Measurements from ENCODE around the gene OLR1. TPM values are rescaled to one million over a fixed set of nuclear protein-coding genes. Genes with fewer than 3 reads are reported as not detected.

Gene OLR1
- total RNA-seq, 1 donor from 2014 or later: 0.89 TPM

DNA sequence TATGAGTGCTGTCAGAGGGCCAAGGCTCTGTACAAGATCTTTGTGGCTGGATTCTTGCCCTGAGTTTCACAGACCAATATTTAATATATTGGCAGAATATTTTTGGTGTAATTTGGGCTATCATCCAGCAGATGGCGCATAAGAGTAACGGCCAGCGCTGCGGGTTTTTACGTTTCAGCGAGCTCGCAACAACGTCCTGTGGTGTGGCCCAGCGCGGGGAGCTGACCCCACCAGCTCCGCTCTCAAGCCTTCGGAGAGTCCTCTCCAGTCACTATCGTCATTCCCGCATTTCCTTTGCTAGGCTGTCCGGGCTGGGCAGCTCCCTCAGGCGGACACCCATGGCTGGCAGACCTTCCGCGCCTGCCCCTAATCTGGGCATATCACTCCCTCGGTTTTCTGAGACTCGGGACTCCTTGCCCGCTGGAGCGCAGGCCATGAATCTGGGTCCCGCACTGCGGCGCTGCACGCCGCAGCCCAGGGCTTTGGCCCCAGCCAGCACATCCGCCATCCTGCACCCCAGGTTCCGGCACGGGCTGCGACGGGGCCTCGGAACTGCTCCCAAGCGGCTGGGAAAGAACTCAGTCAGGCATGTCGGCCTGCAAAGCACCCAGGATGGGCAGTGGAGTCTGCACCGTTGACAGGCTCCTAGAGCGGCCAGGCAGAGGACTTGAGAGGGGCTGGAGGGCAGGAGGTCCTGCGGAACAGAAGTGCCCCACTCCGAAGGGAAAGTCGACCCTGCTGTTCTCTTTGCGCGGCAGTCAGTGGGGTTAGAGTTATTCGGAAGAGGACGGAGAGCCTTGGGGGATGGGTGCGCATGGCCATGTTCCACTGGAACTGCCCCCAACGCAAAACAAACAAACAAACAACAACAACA lies 18.4 kb downstream of the OLR1 start:
- peak; percentile 28 for DNase-seq (ENCODE audit: low read depth)

DNA sequence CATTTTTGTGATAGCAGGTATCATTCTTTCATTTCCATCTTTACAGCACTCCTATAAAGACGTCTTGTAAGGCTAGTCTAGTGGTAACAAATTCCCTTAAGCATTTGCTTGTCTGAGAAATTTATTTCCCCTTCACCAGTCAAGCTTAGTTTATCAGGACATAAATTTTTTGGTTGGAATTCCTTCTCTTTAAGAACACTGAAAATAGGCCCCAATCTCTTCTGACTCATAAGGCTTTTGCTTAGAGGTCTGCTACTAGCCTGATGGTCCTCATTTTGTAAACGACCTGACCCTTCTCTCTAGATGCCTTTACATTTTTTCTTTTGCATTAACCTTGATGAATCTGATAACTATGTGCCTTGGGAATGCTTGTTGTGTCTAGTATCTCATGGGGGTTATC lies 20.3 kb downstream of the OLR1 start:
- DNase-seq (ENCODE audit: low read depth): no peak

DNA sequence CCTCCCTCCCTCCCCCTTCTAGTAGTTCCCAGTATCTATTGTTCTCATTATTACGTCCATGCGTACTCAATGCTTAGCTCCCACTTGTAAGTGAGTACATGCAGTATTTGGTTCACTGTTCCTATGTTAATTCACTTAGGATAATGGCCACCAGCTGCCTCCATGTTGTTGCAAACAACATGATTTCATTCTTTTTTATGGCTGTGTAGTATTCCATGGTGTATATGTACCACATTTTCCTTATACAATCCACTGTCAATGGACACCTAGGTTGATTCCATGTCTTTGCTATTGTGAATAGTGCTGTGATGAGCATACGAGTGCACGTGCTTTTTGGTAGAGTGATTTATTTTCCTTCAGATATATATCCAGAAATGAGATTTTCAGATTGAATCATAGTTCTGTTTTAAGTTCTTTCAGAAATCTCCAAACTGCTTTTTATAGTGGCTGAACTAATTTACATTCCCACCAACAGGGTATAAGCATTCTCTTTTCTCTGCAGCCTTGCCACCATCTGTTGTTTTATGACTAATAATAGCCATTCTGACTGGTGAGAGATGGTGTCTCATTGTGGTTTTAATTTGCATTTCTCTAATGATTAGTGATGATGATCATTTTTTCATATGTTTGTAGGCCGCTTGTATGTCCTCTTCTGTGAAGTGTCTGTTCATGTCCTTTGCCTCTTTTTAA lies 24.1 kb downstream of the OLR1 start:
- DNase-seq (ENCODE audit: low read depth): no peak

DNA sequence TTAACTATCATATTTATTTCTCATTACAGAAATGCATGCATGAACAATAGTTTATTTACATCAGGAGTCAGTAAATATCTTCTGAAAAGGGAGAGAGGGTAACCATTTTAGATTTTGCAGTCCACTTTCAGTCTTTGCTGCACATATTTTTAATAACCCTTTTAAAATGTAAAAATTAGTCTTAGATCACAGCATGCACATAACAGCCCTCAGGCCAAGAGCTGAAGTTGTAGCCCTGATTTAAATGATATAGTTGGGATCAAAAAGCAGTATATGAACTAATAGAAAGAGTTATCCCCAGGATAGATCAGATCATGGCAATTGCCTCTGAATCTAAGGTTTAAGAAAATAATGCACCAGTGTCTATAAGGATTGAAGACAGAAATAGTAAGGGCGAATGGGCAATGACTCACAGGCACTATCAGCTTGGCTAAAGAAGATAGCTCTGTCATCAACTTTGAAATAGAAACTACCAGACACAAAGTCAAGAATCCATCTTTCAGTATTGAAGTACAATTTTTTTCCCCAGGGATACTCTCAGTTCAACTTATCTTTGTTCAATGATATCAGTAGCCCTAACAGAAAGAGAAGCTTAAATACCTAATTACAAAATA lies 28.8 kb downstream of the OLR1 start:
- no peak for DNase-seq (ENCODE audit: low read depth)

DNA sequence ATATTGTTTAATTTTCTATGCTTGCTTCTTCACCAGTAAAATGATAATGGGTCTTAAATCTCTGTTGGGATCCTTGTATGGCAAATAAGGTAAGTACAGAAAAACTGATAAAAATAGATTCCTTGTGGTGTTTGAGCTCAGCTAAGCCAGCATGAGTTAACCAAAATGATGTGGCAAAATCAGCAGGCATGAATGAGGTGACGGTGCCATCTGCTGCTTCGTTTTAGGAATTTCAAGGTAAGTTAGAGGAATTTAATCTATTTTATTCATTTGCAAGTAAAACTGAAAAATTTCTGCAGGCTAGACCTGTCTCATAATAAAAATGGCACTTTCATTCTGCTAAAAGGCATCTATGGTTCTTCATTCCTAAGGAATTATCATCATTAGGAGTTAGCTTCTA lies 31.9 kb downstream of the OLR1 start:
- peak; percentile 60 for DNase-seq (ENCODE audit: low read depth)

DNA sequence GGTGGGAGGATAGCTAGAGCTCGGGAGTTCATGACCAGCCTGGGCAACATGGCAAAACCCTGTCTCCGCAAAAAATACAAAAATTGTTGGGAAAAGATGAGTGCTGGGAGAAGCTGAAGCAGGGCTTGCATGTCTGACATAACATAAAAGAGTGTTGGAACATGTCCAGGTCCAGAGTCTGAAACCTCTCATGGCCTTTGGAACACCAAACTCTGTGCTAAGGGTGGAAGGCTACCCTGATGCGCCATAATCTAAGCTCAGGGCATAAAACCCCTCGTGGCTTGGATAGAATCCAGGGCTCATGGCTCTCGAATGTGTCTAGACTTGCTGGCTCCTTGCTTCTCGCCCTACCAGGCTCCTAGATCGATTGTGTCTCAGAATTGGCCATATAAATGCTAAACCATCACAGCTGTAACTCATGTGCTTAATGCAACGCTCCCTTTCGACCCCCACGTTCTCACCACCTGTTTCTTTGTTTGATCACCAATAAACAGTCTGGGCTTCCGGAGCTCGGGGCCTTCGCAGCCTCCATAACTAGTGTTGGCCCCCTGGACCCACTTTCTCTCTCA lies 35.2 kb downstream of the OLR1 start:
- no peak for DNase-seq (ENCODE audit: low read depth)

DNA sequence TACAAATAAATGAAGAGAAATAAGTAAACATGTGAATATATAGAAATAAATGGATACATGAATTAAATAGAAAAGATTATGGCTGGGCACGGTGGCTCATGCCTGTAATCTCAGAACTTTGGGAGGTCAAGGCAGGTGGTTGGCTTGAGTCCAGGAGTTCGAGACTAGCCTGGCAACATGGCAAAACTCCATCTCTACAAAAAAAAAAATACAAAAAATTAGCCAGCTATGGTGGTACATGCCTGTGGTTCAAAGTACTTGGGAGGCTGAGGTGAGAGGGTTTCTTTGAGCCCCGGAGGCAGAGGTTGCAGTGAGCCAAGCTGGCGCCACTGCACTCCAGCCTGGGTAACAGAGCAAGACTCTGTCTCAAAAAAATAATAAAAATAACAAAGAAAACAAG lies 36.8 kb downstream of the OLR1 start:
- DNase-seq (ENCODE audit: low read depth): no peak

DNA sequence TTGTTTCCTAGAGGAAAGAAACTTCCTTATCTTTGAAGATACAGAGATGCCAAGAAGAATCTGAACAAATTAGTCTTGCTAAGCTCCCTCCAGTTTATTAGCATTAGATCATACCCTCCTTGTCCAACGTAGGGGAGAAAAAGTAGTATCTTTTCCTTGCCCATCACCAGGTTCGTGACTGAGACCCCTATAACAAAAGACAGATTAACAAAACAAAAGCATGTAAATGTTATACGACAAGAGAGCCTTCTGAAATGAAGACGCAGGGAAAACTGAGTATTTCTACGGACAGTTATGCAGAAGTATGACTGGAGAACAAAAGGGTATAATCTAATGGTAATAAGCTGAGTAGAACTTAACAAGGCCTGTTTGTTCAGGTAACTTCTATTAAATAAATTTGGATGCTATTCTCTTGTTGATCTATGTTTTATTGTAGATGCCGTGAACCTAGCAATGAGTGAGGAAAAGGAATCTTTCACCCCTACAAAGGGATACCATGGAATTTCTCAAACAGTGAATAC lies 39.0 kb downstream of the OLR1 start:
- DNase-seq (ENCODE audit: low read depth): no peak

DNA sequence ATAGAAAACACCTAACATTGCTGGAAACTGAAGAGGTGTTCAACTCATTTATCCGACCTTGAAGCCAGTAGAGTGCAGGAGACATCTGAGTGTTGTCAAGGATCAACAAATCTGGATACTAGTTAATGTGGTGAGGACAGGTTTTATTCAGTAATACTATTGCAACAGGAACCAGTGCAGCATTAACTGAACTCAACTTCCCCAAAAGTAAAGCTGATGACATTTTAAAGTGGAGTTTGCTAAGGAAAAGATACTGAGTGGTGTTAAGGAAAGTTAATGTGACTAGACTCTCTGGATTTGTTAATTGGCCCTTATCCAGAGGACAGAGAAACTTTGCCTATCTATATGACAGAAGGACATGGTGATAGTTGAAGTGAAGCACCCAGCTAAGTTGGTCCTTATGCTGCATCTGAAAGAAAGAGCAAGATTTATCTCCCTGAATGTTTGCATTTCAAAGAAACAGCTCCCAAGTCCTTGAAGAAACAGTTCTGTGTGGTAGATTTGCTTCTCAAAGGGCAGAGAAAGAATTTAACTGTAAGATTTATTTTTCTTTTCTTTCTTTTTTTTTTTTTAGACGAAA lies 40.7 kb downstream of the OLR1 start:
- no peak for DNase-seq (ENCODE audit: low read depth)

DNA sequence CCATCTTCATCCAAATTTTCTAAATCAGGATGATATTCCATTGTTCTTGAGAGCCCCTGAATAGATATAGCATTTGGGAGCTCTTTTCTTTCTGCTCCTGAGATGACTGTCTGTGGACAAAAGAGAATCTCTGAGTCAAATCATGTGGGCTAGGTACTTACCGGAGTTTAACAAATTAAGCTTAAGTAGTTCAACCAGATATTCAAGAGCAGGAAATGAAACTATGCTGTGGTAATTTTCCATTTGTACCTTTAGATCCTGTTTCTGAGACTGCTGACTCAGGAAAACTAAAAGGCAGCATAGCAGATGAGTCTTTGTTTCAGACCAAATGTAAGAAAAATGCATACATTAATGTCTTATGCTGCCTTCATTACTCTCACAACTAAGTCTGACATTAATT lies 41.9 kb downstream of the OLR1 start, which contains the start of gene CLEC7A:
TSS of gene CLEC7A (minus strand) at position 158 of the 400 bp plus-strand sequence. CDS start at position 41, 117 bp downstream.
- peak; percentile 29 for DNase-seq (ENCODE audit: low read depth)

DNA sequence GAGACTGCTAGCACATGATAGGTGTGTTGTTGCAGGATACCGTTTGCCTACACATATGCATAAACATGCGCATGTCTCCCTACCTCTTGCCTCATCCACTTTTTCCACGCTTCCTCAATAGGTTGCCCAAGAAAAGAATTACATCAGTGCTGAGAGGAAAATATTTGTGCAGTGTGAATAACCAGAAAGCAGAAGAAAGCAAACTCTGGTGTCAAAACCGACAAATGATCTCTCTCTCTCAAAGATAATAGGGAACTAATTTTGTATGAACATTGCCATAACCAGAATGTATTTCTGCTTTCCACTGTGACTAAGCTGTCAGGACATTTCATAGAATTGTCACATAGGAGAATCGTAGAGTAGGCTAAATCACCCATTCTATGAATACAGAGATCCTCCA lies 43.2 kb downstream of the OLR1 start:
- no peak for DNase-seq (ENCODE audit: low read depth)

DNA sequence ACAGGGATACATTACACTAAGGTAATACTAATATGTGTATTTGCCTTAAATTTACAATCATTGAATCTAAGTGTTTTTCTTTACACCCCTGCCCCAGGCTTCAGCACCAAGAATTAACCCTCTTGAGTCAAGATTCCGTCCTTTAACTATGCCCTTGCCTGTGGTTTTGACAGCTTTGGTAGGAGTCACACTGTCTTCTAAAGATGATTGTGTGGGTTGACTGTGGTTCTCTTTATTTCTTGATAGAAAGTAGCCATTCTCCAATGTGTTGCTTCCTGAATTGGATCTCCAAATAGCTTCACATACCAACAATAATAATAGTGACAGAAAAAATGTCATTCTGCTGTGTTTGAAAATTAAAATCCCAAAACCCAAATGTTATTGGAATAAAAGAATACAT lies 45.5 kb downstream of the OLR1 start:
- no peak for DNase-seq (ENCODE audit: low read depth)

DNA sequence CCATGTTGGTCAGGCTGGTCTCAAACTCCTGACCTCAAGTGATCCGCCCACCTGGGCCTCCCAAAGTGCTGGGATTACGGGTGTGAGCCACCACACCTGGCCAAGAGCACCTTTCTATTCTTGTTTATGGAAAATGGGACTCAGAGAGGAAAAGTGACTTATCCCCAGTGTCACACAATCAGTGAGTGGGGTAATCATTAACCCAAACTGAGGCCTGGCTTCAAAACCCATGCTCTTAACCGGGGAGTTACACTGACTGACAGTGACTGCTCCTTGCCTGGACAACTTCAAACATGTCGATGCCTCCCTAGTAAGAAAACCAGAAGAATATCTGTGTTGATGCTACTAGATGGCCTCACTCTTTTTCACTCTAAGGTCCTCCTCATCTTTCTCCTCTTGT lies 49.2 kb downstream of the OLR1 start:
- no peak for DNase-seq (ENCODE audit: low read depth)

DNA sequence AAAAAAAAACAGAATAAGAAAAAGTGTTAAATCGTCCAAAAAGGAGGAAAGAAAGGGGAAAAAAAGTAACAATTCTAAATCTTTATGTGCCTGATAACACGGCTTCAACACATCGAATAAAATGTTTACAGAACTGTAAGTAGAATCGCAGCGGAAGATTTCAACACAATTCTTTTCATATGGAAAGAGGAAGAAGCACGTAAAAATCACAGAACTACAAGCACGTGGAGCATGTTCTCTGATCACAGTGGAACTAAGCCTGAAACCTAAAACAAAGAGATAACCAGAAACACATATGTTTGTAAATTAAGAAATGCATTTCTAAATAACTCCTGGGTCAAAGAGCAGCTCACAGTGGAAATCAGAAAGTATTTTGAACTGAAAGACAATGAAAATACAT lies 50.7 kb downstream of the OLR1 start:
- no peak for DNase-seq (ENCODE audit: low read depth)

DNA sequence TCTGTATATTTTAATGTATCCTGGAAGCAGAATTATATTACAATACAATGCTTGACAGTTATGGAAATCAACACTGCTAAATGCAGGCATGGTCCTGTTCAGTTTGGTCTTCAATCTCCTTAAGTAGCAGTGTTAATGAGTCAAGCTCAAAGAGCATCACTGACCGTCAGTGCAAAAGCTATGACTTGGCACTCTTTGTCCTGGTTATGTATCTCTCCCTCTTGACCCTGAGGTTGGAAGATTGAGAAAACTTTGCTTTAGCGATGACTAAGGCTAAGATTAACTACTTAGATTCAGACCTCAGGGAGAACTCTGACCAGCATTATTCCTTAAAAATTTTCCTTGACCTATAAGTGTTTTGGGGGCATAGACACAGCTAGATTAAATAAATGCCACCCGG lies 52.9 kb downstream of the OLR1 start:
- peak; percentile 29 for DNase-seq (ENCODE audit: low read depth)

DNA sequence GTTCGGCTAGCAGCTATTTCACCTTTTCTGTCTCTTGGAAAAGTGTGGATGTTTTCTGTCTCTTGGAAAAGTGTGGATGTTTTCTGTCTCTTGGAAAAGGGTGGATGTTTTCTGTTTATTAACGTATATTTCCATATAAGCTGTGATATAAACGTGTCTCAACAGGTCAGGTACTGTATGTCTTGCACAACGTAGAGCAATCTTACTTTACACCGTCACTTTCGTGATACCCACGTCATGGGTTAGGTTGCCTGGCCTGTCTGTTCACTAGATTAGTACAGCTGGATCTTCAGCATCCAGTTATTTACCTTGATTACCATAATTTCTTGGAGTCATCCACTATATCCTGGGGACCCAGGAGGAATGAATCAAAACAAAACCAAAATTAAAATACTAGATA lies 56.0 kb downstream of the OLR1 start:
- no peak for DNase-seq (ENCODE audit: low read depth)

DNA sequence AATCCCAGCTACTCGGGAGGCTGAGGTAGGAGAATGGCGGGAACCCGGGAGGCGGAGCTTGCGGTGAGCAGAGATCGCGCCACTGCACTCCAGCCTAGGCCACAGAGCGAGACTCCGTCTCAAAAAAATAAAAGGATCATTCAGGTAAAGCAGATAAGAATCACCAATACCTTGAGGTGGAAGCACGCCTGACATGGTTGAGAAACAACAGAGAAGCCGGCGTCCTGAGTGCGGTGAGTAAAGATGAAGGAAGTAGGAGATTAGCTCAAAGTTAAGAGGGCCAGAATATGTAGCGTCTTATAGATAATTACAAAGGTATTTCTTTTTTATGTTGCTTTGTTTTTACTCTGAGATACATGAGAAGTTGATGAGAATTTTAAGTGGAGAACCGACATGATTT lies 56.6 kb downstream of the OLR1 start:
- no peak for DNase-seq (ENCODE audit: low read depth)

DNA sequence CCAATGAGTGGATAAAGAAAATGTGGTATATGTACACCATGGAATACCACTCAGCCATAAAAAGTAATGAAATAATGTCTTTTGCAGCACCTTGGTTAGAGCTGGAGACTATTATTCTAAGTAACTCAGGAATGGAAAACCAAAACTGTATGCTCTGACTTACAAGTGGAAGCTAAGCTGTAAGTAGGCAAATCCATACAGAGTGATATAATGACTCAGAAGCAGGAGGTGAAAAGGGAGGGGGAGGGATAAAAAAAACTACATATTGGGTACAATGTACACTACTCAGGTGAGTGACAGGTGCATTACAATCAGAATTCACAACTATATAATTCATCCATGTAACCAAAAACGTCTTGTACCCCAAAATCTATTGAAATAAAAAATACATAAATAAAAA lies 58.0 kb downstream of the OLR1 start:
- no peak for DNase-seq (ENCODE audit: low read depth)

DNA sequence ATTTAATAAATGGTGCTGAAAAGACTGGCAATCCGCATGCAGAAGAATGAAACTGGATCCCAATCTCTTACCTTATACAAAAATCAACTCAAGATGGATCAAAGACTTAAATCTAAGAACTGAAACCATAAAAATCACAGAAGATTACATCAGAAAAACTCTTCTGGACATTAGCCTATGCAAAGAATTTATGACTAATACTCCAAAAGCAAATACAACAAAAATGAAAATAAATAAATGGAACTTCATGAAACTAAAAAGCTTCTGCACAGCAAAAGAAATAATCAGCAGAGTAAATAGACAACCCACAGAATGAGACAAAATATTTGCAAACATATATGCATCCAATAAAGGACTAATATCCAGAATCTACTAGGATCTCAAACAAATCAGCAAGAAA lies 58.9 kb downstream of the OLR1 start:
- DNase-seq (ENCODE audit: low read depth): no peak

DNA sequence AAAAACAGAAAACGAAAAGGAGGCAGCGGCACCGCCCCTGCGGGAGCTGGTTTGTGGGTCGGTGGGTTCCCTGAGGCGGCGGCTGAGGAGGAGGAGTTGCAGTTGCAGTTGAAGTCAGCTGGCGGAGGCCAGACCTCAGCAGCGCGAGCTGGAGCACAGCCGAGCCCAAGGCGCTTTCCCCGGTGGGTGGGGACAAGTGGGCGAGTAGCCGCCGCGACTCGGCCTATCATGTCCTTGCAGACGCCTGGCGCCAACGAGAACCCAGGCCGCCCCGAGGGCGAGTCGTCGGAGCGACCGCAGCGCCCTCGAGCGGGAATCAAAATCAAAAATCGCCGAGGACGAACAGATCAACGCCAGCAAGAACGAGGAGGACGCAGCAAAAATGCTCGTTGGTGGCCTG lies 60.5 kb downstream of the OLR1 start:
- no peak for DNase-seq (ENCODE audit: low read depth)

DNA sequence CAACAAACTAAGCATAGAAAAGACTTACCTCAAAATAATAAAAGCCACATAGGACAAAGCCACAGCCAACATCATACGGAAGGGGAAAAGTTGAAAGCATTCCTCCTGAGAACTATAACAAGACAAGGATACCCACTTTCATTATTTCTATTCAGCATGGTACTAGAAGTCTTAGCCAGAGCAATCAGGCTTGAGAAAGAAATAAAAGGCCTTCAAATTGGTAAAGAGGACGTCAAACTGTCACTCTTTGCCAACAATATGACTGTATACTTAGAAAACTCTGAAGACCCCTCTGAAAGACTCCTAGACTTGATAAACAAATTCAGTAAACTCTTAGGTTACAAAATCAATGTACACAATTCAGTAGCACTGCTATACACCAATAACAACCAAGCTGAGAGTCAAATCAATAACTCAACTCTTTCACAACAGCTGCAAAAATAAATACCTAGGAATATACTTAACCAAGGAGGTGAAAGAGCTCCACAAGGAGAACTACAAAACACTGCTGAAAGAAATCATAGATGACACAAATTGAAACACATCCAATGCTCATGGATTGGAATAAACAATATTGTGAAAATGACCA lies 61.6 kb downstream of the OLR1 start:
- no peak for DNase-seq (ENCODE audit: low read depth)
